ENCODE measurements around the gene ZBTB45.

- TF ChIP-seq CTCF (IDR thresholded peaks at IDR 0.05) (no peak), POLR2A (IDR thresholded peaks at IDR 0.05) (no peak)
Observed at GRCh38 chr19:58515259-58515658, 4.4 kb downstream of the ZBTB45 start.

Measured in lower leg skin (tissue), 3 donors.